HepG2 (cell line): ENCODE results near the gene RAB11FIP5. TPM values are rescaled to one million over a fixed set of nuclear protein-coding genes. Genes with fewer than 3 reads are reported as not detected.
"Not testable (repeated sequence)": the region's sequence is repeated elsewhere in the genome, so short reads cannot be mapped to it uniquely, and the experiment has no call there.

Experiments
- ATF1 ChIP-seq: IDR thresholded peaks from 2 replicates; pipeline ENCODE4 v1.6.1; 2016; ENCODE audit warnings: mild to moderate bottlenecking, control low read depth
- EP300 ChIP-seq, 3 experiments: sonication (generic) in 1 of 3; formaldehyde crosslinking in 1 of 3; IDR thresholded peaks; 2 replicates each; pipeline versions ENCODE4 v1.5.1 to v1.6.1; 2011 to 2020; ENCODE audit warnings: low read depth in 2 of 3, low read length in 2 of 3, borderline replicate concordance in 1 of 3, improper control_type of control experiment in 1 of 3, mild to moderate bottlenecking in 1 of 3, missing genetic modification reagents in 1 of 3, moderate library complexity in 1 of 3
- LCORL ChIP-seq, 2 experiments: fragments of 450-650 bp in 1 of 2; sonication (generic) in 1 of 2; formaldehyde crosslinking in 1 of 2; IDR thresholded peaks; 2 replicates each; pipeline versions ENCODE4 v1.5.0 to v1.6.1; 2017 to 2020; ENCODE audit warnings: antibody characterized with exemption in 1 of 2, missing genetic modification reagents in 1 of 2
- MEIS1 ChIP-seq: sonication (generic); formaldehyde crosslinking; IDR thresholded peaks from 2 replicates; pipeline ENCODE4 v1.9.0; 2021; ENCODE audit warnings: mild to moderate bottlenecking, missing genetic modification reagents, moderate library complexity, borderline replicate concordance
- ZNF33B ChIP-seq: sonication (generic); formaldehyde crosslinking; IDR thresholded peaks from 2 replicates; pipeline ENCODE4 v1.5.1; 2020; ENCODE audit warnings: mild to moderate bottlenecking, missing genetic modification reagents
- ZNF607 ChIP-seq: sonication (generic); formaldehyde crosslinking; IDR thresholded peaks from 2 replicates; pipeline ENCODE4 v1.5.1; 2020; ENCODE audit warnings: missing genetic modification reagents, mild to moderate bottlenecking, borderline replicate concordance
- polyA plus RNA-seq, 8 experiments: library from polyadenylated mRNA; depleted of rRNA in 3 of 8; stranded (reverse) in 7 of 8; unstranded in 1 of 8; fragments of >200 nt; fragmentation: Illumina TruSeq in 4 of 8; extraction: Trizol in 4 of 8; gene quantifications; 2 replicates each; pipeline versions ENCODE4 v1.2.1 to v1.2.3, GENCODE V29; 2011 to 2016; ENCODE audit warnings: low read depth in 4 of 8, missing spikeins in 1 of 8, mixed read lengths in 1 of 8; ENCODE audit not compliant: insufficient read depth in 1 of 8
- total RNA-seq, 5 experiments: library from RNA; depleted of rRNA; stranded (reverse); fragments of >200 nt; fragmentation: Illumina TruSeq; extraction: Trizol; gene quantifications; 2 replicates each; pipeline ENCODE4 v1.2.3, GENCODE V29; 2016; ENCODE audit warnings: low read depth in 1 of 5
- TF ChIP-seq, protein P1 (sequence below): sonication (generic); formaldehyde crosslinking; conservative IDR thresholded peaks from 2 replicates; pipeline ENCODE4 v1.4.0; 2020; ENCODE audit warnings: mild to moderate bottlenecking, missing genetic modification reagents, moderate library complexity
- TF ChIP-seq, protein P2 (sequence below): sonication (generic); formaldehyde crosslinking; IDR thresholded peaks from 2 replicates; pipeline ENCODE4 v1.4.0; 2020; ENCODE audit warnings: mild to moderate bottlenecking, missing genetic modification reagents, borderline replicate concordance

The RAB11FIP5 gene
- total and polyA plus RNA-seq, 2 of the 13 experiments (the other 11 are each of a cell fraction or from before 2014, with no cell fraction given), result 9.4 to 22.9 TPM

DNA sequence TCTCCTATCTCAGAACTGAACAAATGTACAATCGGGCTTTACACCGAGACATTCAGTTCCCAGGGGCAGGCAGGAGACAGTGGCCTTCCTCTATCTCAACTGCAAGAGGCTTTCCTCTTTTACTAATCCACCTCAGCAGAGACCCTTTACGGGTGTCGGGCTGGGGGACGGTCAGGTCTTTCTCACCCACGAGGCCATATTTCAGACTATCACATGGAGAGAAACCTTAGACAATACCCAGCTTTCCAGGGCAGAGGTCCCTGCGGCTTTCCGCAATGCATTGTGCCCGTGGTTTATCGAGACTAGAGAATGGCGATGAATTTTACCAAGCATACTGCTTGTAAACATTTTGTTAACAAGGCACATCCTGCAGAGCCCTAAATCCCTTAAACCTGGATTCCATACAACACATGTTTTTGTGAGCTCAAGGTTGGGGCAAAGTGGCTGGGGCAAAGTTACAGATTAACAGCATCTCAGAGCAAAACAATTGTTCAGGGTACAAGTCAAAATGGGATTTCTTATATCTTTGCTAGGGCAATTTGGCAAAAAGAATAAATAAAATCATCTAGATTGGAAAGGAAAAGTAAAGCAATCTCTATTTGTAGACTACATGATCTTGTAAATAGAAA is 7.0 kb upstream of the RAB11FIP5 start (continued):
- TF ChIP-seq ZNF607 (CRISPR knock-in tag) (0 out of 2 replicates have a peak, but pooled peaks have one; percentile 52), ATF1 (CRISPR knock-in tag) (0 out of 2 replicates have a peak, but pooled peaks have one; percentile 15), LCORL (CRISPR knock-in tag; IDR thresholded peaks at IDR 0.05) (peak; percentile 73), ZNF33B (CRISPR knock-in tag) (0 out of 2 replicates have a peak, but pooled peaks have one; percentile 20), MEIS1 (CRISPR knock-in tag) (0 out of 2 replicates have a peak, but pooled peaks have one; percentile 49), EP300 (IDR thresholded peaks at IDR 0.05; ENCODE audit: low read depth in 2 of 2, low read length in 2 of 2) (0 out of 4 replicates have a peak, but pooled peaks of 1 of the 2 experiments have one; percentile 6)
- not testable (repeated sequence) for TF ChIP-seq LCORL (IDR thresholded peaks at IDR 0.05); EP300 (CRISPR knock-in tag; IDR thresholded peaks at IDR 0.05; ENCODE audit: borderline replicate concordance)
- TF ChIP-seq, protein P1, sequence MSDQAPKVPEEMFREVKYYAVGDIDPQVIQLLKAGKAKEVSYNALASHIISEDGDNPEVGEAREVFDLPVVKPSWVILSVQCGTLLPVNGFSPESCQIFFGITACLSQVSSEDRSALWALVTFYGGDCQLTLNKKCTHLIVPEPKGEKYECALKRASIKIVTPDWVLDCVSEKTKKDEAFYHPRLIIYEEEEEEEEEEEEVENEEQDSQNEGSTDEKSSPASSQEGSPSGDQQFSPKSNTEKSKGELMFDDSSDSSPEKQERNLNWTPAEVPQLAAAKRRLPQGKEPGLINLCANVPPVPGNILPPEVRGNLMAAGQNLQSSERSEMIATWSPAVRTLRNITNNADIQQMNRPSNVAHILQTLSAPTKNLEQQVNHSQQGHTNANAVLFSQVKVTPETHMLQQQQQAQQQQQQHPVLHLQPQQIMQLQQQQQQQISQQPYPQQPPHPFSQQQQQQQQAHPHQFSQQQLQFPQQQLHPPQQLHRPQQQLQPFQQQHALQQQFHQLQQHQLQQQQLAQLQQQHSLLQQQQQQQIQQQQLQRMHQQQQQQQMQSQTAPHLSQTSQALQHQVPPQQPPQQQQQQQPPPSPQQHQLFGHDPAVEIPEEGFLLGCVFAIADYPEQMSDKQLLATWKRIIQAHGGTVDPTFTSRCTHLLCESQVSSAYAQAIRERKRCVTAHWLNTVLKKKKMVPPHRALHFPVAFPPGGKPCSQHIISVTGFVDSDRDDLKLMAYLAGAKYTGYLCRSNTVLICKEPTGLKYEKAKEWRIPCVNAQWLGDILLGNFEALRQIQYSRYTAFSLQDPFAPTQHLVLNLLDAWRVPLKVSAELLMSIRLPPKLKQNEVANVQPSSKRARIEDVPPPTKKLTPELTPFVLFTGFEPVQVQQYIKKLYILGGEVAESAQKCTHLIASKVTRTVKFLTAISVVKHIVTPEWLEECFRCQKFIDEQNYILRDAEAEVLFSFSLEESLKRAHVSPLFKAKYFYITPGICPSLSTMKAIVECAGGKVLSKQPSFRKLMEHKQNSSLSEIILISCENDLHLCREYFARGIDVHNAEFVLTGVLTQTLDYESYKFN (CRISPR knock-in tag), result peak; percentile 76
- TF ChIP-seq, protein P2, sequence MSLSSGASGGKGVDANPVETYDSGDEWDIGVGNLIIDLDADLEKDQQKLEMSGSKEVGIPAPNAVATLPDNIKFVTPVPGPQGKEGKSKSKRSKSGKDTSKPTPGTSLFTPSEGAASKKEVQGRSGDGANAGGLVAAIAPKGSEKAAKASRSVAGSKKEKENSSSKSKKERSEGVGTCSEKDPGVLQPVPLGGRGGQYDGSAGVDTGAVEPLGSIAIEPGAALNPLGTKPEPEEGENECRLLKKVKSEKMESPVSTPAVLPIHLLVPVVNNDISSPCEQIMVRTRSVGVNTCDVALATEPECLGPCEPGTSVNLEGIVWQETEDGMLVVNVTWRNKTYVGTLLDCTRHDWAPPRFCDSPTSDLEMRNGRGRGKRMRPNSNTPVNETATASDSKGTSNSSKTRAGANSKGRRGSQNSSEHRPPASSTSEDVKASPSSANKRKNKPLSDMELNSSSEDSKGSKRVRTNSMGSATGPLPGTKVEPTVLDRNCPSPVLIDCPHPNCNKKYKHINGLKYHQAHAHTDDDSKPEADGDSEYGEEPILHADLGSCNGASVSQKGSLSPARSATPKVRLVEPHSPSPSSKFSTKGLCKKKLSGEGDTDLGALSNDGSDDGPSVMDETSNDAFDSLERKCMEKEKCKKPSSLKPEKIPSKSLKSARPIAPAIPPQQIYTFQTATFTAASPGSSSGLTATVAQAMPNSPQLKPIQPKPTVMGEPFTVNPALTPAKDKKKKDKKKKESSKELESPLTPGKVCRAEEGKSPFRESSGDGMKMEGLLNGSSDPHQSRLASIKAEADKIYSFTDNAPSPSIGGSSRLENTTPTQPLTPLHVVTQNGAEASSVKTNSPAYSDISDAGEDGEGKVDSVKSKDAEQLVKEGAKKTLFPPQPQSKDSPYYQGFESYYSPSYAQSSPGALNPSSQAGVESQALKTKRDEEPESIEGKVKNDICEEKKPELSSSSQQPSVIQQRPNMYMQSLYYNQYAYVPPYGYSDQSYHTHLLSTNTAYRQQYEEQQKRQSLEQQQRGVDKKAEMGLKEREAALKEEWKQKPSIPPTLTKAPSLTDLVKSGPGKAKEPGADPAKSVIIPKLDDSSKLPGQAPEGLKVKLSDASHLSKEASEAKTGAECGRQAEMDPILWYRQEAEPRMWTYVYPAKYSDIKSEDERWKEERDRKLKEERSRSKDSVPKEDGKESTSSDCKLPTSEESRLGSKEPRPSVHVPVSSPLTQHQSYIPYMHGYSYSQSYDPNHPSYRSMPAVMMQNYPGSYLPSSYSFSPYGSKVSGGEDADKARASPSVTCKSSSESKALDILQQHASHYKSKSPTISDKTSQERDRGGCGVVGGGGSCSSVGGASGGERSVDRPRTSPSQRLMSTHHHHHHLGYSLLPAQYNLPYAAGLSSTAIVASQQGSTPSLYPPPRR, result 0 out of 2 replicates have a peak, but pooled peaks have one; percentile 17
